ENCODE measurements around the gene UPF1.
"Not testable (repeated sequence)": the region's sequence is repeated elsewhere in the genome, so short reads cannot be mapped to it uniquely, and the experiment has no call there.

Gene UPF1

GRCh38 chr19:18917593-18917992 lies 85.8 kb downstream of the UPF1 start:
- not testable (repeated sequence) for H3K27ac ChIP-seq (ENCODE audit: low read depth, low read length); H3K9me3 ChIP-seq (ENCODE audit: insufficient read depth, low read depth, low read length); H3K4me3 ChIP-seq (ENCODE audit: low read length); H3K27me3 ChIP-seq (ENCODE audit: insufficient read depth, low read length); H3K4me1 ChIP-seq (ENCODE audit: insufficient read depth, low read length); H3K9ac ChIP-seq (ENCODE audit: low read depth, low read length)
- H3K36me3 ChIP-seq (ENCODE audit: insufficient read depth, low read length): peaks cover 18% of the 10 kb centered on the region
- 90% methylated on average over 8 of the region's 9 CpGs for WGBS

Measured in HUES64 (cell line).